Tibial nerve (tissue), 4 donors: ENCODE measurements around the gene MRPL51.

ENCODE experiments used
- EP300 ChIP-seq, 2 donors: sonication (generic); formaldehyde crosslinking; IDR thresholded peaks; one replicate each; pipeline ENCODE4 v1.6.1; 2017; ENCODE audit warnings: antibody characterized with exemption in 2 of 2, mild to moderate bottlenecking in 1 of 2
- POLR2A ChIP-seq, 2 donors: fragments of 450-650 bp; IDR thresholded peaks; one replicate each; pipeline ENCODE4 v1.6.1; 2017; ENCODE audit warnings: antibody characterized with exemption in 2 of 2, mild to moderate bottlenecking in 2 of 2, moderate library complexity in 2 of 2
- TF ChIP-seq, protein P1 (sequence below), 5 experiments: fragments of 200-600 bp in 3 of 5; fragments of 450-650 bp in 2 of 5; sonication (generic) in 3 of 5; IDR thresholded peaks; one replicate each; pipeline ENCODE4 v1.5.1; 2016 to 2019; ENCODE audit warnings: antibody characterized with exemption in 5 of 5, mild to moderate bottlenecking in 3 of 5, moderate library complexity in 2 of 5

DNA sequence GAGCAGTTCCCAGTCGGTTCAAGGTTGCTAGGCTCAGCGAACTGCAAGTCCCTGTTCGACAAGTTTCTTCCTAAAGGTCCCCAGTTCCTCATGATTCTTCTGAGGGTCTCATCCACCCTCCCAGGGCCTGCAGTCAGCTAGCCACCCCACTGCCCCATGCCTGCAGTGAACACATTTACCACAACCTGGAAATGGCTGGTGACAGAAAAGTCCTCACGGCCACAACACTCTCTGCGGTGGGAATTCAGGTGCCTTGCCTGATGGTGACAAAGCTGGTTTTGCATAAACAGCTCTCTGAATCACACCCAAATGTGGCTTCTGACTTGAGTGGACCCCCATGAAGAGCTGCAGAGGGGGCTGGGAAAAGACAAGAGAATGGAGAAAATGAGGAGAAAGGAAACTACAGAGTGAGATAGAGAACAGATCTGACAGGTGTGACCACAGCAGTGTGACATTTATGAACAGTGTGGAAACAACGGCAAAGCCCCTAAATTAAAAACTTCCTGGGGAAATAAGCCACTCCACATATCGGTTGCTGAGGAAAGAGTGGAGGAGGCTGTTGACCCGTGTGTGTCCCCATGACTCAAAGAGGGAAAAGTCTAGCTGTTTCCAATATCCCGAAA is 49.6 kb downstream of the MRPL51 start:
- TF ChIP-seq, protein P1, sequence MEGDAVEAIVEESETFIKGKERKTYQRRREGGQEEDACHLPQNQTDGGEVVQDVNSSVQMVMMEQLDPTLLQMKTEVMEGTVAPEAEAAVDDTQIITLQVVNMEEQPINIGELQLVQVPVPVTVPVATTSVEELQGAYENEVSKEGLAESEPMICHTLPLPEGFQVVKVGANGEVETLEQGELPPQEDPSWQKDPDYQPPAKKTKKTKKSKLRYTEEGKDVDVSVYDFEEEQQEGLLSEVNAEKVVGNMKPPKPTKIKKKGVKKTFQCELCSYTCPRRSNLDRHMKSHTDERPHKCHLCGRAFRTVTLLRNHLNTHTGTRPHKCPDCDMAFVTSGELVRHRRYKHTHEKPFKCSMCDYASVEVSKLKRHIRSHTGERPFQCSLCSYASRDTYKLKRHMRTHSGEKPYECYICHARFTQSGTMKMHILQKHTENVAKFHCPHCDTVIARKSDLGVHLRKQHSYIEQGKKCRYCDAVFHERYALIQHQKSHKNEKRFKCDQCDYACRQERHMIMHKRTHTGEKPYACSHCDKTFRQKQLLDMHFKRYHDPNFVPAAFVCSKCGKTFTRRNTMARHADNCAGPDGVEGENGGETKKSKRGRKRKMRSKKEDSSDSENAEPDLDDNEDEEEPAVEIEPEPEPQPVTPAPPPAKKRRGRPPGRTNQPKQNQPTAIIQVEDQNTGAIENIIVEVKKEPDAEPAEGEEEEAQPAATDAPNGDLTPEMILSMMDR (IDR thresholded peaks at IDR 0.05), result no peak
- TF ChIP-seq POLR2A (IDR thresholded peaks at IDR 0.05) (no peak), EP300 (IDR thresholded peaks at IDR 0.05) (no peak)
